RCC 7860 (cell line): Measurements from ENCODE around the gene ZNF587.
"Not testable (repeated sequence)": the region's sequence is repeated elsewhere in the genome, so short reads cannot be mapped to it uniquely, and the experiment has no call there.

ENCODE experiments used
- DNase-seq: peaks from one replicate; pipeline ENCODE4 v3.0.0-alpha.2; 2015; ENCODE audit warnings: low spot score
- FAIRE-seq: peaks from 2 replicates; lab custom pipeline; 2012; peaks lifted over from hg19 to GRCh38; lab: Jason Lieb, UNC

ZNF587 gene

GRCh38 chr19:57849666-57850473, at the start of gene ZNF587:
Gene ZNF587, plus strand, starts transcription at chr19:57849859. Its CDS starts 180 bp downstream, at chr19:57850039.
- FAIRE-seq (peak; percentile 37), DNase-seq (peak; percentile 75)

- FAIRE-seq: no peak
- no peak for DNase-seq
Observed at GRCh38 chr19:57800696-57801095, 49.0 kb upstream of the ZNF587 start.

- DNase-seq: no peak
- no peak for FAIRE-seq
Observed at GRCh38 chr19:57802269-57802668, 47.4 kb upstream of the ZNF587 start.

DNA sequence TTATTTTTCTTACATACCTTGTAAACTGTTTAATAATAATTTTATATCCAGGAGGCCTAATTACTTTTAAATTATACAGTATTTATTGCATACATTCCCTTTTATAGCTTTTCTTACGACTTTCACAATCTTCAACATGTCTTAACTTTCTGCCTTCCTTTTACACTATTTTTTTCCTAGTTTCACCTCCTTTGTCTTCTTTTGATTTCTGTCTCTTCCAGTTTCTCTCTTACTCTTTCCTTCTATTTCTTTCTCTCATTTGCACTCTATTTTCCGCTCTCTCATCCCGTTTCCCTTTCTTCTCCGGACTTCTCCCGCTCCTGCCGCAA, 46.4 kb upstream of the ZNF587 start:
- DNase-seq: no peak
- FAIRE-seq: peak; percentile 39

GRCh38 chr19:57803594-57804325, 45.9 kb upstream of the ZNF587 start:
- FAIRE-seq (peak; percentile 94), DNase-seq (peak; percentile 87)

- DNase-seq: no peak
- FAIRE-seq: no peak
Observed at GRCh38 chr19:57807541-57807940, 42.1 kb upstream of the ZNF587 start.

- not testable (repeated sequence) for FAIRE-seq, DNase-seq
Observed at GRCh38 chr19:57810410-57811295, 39.0 kb upstream of the ZNF587 start.

- DNase-seq: no peak
- no peak for FAIRE-seq
Observed at GRCh38 chr19:57812226-57812625, 37.4 kb upstream of the ZNF587 start.

DNA sequence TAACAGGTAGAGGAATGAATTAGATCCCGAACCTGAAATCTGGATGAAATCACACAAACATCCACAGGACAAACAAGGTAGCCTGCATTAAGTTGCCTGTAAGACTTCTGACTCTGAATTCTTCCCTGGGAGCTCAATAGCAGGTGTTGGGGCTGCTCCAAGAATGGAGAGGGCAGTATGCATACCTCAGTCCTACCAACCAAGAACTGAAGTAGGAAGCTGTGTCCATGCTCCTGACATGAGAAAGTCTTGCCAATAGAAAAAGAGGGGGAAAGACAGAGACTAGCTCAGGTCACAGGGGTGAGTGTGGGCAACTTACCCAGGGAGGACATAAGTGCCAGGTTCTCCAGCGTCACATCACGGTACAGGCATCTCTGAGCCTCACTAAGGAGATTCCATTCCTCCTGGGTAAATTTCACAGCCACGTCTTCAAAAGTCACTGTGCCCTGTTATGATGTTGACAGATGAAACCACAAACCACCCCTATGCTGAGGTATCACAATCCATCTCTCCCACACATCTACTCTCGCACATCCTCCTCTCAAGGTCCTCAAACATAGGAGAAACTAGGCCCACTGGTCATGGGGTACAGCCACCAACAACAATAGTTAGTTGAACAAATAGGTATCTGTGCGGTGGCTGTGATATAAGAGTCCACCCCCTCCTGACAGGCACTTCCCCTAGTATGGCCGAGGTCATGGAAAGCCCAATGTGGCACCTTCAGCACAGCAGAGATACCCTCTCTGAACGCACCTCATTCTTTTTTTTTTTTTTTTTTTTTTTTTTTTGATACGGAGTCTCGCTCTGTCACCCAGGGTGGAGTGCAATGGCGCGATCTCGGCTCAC, 36.5 kb upstream of the ZNF587 start:
- not testable (repeated sequence) for FAIRE-seq, DNase-seq

- DNase-seq (no peak), FAIRE-seq (no peak)
Observed at GRCh38 chr19:57813919-57814504, 35.6 kb upstream of the ZNF587 start.

DNA sequence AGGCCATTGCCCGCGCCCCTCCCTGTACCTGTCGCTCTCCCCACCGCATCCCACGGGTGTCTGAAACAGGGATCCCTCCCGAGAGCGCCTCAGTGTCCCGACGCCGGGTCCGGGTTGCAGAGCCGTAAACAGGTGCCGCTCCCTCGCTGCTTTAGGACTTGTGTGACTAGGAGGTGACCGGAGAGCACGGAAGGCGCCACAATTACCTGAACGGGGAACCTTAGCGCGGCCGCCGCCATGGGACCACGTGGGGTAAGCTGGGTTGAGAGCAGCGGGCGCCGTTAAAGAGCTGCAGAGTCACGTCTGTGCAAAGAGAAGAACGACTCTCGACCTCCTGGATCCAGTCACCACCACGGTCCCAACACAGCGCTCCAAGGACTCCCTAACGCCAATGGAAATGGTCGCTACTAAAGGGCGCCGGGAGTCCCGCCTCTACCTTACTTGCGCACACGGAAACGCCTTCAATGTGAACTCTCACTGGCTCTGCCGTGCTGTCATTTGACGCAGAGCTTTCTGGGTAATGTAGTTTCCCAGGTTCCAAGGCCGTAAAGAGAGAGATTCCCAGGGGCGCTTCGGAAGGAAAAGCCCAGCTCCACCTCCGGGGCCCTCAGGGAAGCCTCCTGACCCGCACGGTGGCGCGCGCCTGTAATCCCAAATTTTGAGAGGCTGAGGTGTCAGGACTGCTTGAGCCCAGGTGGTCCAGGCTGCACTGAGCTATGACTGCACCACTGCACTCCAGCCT, 35.0 kb upstream of the ZNF587 start, which contains the start of gene ZNF552:
ZNF552 (minus strand) TSS at position 409 of the 742 bp plus-strand sequence; CDS start at position 239, 170 bp downstream.
- peak; percentile 16 for FAIRE-seq

GRCh38 chr19:57815247-57816075, 34.2 kb upstream of the ZNF587 start:
- no peak for FAIRE-seq
- no peak for DNase-seq

More for the DNA sequence above, 35.0 kb upstream of the ZNF587 start, which contains the start of gene ZNF552:
- DNase-seq: peak; percentile 74

DNA sequence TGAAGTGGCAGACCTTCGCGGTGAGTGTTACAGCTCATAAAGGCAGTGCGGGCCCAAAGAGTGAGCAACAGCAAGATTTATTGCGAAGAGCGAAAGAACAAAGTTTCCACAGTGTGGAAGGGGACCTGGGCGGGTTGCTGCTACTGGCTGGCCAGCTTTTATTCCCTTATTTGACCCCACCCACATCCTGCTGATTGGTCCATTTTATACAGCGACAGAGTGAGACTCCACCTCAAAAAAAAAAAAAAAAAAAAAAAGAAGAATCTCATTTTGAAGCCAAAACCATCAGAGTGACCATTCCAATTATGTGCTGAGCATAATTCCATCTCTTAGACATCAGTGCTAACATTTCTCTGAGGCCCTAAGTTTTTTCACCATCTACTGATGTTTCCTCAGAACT, 33.0 kb upstream of the ZNF587 start:
- FAIRE-seq: no peak
- no peak for DNase-seq

DNA sequence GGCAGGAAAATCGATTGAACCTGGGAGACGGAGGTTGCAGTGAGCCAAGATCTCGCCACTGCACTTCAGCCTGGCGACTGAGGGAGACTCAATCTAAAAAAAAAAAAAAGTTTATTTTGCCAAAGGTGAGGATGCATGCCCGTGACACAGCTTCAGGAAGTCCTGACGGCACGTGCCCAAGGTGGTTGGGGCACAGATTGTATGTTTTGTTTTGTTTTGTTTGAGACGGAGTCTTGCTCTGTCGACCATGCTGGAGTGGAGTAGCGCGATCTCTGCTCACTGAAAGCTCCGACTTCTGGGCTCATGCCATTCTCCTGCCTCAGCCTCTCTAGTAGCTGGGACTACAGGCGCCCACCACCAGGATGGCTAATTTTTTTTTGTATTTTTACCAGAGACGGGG, 31.7 kb upstream of the ZNF587 start:
- DNase-seq (no peak), FAIRE-seq (no peak)

DNA sequence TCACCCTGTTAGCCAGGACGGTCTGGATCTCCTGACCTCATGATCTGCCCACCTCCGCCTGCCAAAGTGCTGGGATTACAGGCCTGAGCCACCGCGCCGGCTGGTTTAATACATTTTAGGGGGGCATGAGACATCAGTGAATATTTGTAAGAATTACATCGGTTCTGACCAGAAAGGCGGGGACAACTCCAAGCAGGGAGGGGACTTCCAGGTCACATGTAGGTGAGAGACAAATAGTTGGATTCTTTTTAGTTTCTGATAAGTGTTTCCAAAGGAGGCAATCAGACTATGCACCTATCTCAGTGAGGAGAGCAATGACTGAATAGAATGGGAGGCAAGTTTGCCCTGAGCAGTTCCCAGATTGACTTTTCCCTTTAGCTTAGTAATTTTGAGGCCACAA, 31.3 kb upstream of the ZNF587 start:
- no peak for DNase-seq
- no peak for FAIRE-seq

DNA sequence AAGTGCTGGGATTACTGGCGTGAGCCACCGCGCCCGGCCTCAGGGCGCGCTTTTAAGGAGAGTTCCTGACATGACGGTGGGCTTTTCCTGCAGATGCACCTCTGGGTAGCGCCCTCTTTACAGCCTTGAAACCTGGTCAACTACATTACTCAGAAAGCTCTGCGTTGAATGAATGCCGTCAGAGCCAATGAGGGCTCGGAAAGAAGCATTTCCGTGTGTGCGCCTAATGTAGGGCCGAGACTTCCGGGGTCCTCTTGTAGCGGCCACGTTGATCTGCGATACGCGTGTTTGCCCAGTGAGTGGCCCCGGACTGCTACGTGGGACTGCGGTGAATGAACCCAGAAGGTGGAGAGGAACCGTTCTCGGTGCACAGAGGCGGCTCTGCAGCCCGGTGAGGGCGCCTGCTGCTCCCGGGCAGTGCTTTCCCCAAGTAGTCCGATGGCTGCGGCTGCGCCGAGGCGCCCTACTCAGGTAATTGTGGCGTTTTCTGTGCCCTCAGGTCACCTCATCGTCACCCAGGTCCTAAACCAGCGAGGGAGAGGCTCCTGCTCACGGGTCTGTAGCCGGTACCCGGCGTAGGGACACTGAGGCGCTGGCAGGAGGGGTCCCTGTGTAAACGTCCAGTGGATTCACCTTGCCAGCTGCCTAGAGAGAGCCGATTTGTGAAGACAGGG, 30.0 kb upstream of the ZNF587 start:
- DNase-seq (peak; percentile 87), FAIRE-seq (peak; percentile 32)

GRCh38 chr19:57820599-57820998, 29.1 kb upstream of the ZNF587 start:
- no peak for FAIRE-seq
- no peak for DNase-seq

- FAIRE-seq: not testable (repeated sequence)
Observed at GRCh38 chr19:57821095-57821494, 28.6 kb upstream of the ZNF587 start.

More at GRCh38 chr19:57821095-57821494, 28.6 kb upstream of the ZNF587 start:
- DNase-seq: not testable (repeated sequence)
